Middle frontal gyrus (tissue), 1 donor: Measurements from ENCODE around the gene ANKRD18B.
"Not testable (repeated sequence)": the region's sequence is repeated elsewhere in the genome, so short reads cannot be mapped to it uniquely, and the experiment has no call there.

Experiments used
- DNase-seq: peaks from one replicate; pipeline ENCODE4 v3.0.0-alpha.2; 2015; ENCODE audit warnings: low spot score; ENCODE audit errors: extremely low spot score

ANKRD18B gene

DNA sequence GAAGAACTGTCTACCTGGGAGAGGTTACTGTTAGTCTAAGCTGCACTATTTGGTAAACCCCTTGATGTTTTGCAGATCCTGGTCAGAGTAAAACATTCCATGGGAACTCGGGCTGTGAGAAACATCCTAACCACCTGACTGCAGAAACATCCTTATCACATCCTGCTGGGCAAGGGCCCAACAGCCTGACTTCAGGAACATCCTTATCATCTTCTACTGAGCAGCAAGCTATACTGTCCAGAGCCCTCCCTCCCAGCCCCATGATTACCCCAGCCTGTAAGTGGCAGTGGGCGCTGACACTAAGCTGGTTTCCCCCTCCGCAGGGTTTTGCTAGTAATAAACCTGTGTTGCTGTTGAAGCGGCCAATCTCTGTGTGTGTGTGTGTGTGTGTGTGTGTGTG lies 80.9 kb downstream of the ANKRD18B start:
- not testable (repeated sequence) for DNase-seq

DNA sequence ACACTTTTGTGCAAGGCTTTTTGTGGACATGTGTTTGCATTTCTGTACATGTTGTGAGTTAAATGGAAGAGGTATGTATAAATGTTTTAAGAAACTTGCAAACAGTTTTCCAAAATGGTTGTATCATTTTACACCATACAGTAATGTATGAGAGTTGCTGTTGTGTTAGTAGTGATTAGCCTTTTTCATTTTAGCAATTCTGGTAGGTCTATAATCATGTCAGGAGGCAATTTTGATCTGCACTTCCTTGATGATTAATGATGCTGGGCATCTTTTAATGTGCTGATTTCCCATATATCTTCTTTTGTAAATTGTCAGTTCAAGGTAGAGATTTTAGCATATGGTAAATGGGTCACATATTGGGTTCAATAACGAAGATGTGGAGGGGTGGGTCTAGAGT lies 87.3 kb downstream of the ANKRD18B start:
- no peak for DNase-seq

DNA sequence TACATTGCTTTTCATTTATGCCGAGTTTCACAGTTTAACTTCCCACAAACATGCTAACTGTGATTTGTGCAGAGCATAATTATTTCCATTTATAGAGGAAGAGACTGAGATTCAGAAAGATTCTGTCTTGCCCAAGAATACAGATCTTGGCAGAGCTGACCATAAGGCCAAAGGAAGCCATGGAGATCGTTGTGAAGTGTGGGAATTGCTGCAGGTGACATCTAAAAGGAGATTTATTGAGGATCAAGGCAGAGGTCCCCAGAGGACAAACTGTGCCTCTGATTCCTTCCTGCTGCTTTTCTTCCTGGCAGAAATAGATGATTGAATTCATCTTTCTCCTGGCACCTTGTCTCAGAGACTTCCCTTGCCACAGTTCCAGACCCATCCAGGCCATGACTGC lies 88.4 kb downstream of the ANKRD18B start:
- not testable (repeated sequence) for DNase-seq

DNA sequence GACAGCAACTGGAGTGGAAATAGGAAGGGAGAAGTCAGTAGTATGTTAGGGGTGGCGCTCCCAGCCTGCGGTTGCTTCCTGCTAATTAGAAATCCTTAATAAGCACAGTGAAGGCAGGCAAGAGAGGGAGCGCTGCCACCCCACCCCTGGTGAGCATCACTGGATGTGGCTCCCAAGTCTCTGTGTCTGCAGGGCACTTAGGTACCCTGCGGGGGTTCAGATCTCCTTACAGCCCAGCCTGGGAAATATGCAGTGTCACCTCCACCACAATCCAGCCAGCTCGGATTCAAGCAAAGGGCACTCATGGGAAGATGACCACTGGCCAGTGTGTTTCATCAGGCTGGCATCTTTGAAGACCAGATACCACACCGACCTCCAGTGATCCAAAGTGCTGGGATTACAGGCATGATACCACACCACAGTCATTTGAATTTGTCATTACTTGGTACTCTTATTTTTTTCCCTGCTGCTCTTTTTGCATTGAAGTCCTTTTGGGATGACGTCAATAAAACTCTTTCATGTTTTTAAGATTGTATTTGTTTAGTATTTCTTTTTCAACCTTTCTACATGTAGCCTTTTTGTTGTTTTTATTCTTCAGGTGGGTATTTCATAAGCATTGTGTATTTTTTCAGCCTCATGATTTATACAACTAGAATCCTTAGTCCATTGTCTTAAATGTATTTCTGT lies 90.1 kb downstream of the ANKRD18B start:
- no peak for DNase-seq

DNA sequence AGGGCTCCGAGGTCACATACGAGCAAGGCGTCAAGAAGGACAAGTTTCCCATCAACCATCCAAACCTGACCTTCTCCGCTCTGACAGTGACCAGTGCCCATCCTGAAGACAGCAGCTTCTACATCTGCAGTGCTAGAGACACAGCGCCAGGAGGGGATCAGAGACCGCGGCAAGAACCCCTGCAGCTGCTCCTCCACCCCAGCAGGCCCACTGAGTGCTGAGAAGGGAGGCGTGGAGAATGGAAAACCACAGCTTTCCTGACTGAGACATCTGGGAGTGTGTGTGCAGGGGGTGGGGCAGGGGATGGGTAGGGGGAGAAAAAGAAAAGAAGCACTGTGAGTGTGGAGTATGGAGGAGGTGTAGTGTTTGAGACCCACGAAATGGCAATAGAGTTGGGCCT lies 94.3 kb downstream of the ANKRD18B start:
- not testable (repeated sequence) for DNase-seq

DNA sequence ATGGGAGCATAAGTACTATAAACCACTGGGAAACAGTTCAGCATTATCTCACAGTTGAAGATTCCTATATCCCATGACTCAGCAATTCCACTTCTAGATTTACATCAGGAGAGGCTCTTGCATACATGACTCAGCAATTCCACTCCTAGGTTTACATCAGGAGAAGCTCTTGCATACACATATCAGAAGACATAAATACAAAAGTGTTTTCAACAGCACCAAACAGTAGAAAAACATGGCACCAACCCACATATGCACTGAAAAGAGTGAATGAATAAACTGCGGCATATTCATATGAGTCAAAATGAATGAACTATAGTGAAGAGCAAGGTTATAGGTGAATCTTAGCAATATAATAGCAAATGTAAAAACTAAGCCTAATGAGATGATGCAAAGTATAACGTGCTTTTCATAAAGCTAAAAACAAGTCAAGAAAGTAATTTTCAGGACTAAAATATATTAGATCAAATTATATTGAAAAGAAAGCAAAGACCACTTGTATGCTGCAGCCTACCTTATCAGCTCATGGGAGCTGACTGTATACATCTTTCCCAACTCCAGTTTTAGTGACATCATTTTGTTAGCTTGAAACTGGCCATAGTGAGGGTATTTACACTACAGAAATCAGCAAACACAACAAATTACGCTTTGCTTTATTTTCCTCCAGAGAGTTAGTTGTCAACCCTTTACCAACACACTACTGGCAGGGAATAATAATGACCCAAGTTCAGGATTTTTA lies 95.8 kb downstream of the ANKRD18B start:
- no peak for DNase-seq

DNA sequence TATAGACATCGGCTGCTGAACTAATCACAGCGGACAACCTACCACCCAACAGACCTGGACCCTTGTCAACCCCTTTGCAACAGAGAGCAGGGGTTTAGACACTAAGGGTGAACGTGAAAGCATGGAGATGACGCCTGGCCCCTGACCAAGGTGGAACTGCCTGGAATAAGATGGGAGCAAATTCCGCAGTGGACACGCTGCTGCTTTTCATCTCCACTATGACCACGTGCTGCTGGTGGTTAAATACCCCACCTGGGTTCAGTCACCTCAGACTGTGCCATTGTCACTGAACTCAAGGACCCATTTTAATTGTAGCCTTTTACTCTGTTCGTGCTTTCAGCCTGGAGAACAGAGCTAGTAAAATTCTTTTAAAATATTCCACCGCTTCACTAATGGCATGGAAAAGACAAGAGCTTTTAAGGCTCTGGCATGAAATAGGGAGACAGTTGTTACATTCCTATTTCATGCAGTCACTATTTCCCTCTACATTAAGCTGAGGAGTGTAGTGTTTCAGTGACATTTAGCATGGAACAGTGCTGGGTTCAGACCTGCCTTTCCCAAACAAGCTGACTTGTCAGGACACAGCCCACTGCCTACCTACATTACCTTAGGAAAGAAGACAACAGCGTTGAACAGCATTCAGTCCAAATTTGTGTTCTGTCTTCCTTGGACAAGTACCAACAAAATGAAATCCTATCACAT lies 96.8 kb downstream of the ANKRD18B start:
- no peak for DNase-seq
